Measurements from ENCODE around the gene SYT8.

SYT8 gene, protein sequence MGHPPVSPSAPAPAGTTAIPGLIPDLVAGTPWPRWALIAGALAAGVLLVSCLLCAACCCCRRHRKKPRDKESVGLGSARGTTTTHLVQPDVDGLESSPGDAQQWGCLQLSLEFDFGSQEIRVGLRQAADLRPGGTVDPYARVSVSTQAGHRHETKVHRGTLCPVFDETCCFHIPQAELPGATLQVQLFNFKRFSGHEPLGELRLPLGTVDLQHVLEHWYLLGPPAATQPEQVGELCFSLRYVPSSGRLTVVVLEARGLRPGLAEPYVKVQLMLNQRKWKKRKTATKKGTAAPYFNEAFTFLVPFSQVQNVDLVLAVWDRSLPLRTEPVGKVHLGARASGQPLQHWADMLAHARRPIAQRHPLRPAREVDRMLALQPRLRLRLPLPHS

DNA sequence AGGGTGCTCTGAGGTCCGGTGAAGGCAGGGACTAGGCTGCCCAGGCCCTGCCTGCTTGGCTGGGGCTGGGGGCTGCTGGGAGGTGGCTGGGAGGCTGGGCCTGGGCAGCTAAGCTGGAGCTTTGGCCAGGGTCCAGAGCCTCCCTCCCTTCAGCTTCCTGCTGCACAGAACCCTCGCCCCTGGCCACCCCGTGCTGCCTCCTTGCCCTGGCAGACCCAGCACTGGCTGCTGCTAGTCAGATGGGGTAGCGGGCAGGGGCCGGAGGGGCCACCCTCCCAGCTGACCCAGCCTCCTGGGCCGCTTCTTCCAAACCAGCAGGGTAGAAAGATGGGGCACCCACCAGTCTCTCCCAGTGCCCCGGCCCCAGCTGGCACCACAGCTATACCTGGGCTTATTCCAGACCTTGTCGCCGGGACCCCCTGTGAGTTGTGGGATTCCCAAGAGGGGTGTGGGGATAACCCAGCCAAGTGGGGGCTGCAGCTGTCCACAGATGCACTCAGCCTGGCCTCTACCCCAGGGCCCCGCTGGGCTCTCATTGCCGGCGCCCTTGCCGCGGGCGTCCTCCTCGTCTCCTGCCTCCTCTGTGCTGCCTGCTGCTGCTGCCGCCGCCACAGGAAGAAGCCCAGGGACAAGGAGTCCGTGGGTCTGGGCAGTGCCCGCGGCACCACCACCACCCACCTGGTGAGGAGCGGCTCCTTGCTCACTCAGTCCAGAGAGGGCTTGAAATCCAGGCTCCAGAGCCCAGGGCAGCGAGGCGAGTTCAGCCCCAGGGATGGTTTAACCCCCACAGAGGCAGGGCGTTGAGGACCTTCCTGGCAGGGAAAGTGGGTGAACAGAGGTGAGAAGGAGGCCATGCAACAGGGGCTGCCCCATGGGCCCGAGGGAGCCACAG, at the start of gene SYT8:
Gene SYT8 (plus strand): TSS at position 212 of the 892 bp plus-strand sequence. CDS start 116 bp downstream, at position 328.
- DNase-seq (ENCODE audit: low spot score), result no peak
- TF ChIP-seq, protein P1, sequence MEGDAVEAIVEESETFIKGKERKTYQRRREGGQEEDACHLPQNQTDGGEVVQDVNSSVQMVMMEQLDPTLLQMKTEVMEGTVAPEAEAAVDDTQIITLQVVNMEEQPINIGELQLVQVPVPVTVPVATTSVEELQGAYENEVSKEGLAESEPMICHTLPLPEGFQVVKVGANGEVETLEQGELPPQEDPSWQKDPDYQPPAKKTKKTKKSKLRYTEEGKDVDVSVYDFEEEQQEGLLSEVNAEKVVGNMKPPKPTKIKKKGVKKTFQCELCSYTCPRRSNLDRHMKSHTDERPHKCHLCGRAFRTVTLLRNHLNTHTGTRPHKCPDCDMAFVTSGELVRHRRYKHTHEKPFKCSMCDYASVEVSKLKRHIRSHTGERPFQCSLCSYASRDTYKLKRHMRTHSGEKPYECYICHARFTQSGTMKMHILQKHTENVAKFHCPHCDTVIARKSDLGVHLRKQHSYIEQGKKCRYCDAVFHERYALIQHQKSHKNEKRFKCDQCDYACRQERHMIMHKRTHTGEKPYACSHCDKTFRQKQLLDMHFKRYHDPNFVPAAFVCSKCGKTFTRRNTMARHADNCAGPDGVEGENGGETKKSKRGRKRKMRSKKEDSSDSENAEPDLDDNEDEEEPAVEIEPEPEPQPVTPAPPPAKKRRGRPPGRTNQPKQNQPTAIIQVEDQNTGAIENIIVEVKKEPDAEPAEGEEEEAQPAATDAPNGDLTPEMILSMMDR (IDR thresholded peaks at IDR 0.05), result no peak
- no peak within 1 kb of the TSS for H3K4me3 ChIP-seq
- H3K27ac ChIP-seq, result no peak within 1 kb of the TSS

DNA sequence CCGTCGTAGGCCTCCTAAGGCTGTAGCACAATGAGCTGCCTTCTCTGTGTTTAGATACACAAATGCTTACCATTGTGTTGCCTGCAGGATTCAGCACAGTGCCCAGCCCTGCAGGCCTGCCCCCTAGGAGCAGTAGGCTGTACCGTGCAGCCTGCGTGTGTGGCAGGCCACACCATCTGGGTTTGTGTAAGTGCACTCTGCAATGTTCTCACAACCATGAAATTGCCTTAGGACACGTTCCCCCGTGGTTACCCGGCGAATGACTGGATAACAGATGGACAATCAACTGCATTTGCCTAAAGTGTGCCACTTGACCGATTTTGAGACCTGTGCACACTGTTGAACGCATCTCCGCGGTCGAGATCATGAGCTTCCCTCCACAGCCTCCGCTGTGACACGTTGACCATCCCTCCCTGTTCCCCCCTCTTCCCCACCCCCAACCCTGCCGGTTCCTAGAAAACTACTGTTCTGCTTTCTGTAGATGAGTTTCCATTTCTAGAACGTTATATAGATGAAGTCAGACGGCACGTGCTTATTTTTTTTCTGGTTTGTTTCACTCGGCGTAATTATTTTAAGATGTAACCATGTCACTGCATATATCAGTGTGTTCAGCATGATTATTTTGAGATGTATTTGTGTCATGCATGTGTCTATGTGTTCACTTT, 48.9 kb upstream of the SYT8 start:
- Histone ChIP-seq H3K27ac (no peak overlapping the region), H3K4me3 (no peak overlapping the region)
- DNase-seq (ENCODE audit: low spot score), result no peak
- TF ChIP-seq, protein P1 (IDR thresholded peaks at IDR 0.05), result no peak

- Histone ChIP-seq H3K27ac (no peak overlapping the region), H3K4me3 (no peak overlapping the region)
- TF ChIP-seq, protein P1 (IDR thresholded peaks at IDR 0.05), result no peak
- no peak for DNase-seq (ENCODE audit: low spot score)
Measured at GRCh38 chr11:1786466-1786865, 48.3 kb upstream of the SYT8 start.

DNA sequence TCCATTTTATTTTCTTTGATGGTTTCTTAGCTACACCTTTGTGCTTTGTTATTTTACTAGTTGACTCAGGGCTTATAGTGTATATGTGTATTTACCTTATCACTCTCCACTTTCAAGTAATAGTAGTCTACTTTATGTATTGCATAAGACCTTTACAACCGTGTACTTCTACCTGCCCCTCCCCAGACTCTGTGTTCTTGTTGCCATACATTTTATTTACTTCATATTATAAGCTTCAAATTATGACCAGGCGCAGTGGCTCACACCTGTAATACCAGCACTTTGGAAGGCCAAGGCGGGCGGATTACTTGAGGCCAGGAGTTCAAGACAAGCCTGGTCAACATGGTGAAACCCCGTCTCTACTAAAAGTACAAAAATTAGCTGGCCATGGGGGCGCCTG, 42.9 kb upstream of the SYT8 start:
- Histone ChIP-seq H3K27ac (no peak overlapping the region), H3K4me3 (no peak overlapping the region)
- DNase-seq (ENCODE audit: low spot score), result no peak
- TF ChIP-seq, protein P1 (IDR thresholded peaks at IDR 0.05), result no peak

- H3K27ac ChIP-seq, result no peak overlapping the region
- TF ChIP-seq, protein P1 (IDR thresholded peaks at IDR 0.05), result no peak
- no peak overlapping the region for H3K4me3 ChIP-seq
- DNase-seq (ENCODE audit: low spot score), result no peak
Measured at GRCh38 chr11:1792461-1792860, 42.3 kb upstream of the SYT8 start.

DNA sequence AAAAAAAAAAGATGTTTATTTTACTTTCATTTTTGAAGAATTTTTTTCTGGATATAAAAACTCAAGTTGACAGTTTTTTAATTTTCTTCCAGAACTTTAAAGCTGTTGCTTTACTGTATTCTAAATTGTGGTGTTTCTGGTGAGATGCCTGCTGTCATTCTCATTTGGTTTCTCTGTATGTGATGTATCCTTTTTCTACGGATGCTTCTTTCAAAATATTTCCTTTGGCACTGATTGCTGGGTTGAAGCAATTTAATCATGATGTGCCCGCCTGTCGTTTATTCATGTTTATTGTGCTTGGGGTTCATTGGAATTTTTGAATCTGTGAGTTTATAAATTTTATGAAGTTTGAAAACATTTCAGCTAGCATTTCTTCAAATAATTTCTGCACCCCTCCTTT, 41.7 kb upstream of the SYT8 start:
- DNase-seq (ENCODE audit: low spot score), result no peak
- TF ChIP-seq, protein P1 (IDR thresholded peaks at IDR 0.05), result no peak

More for the DNA sequence above, 41.7 kb upstream of the SYT8 start:
- Histone ChIP-seq H3K27ac (no peak overlapping the region), H3K4me3 (no peak overlapping the region)
